Fibroblast of upper back skin (primary cell): Measurements from ENCODE around the gene SLC25A42.
"Not testable (repeated sequence)": the region's sequence is repeated elsewhere in the genome, so short reads cannot be mapped to it uniquely, and the experiment has no call there.

Experiments used
- DNase-seq: peaks from one replicate; pipeline ENCODE4 v3.0.0-alpha.2; 2013

SLC25A42 gene

DNA sequence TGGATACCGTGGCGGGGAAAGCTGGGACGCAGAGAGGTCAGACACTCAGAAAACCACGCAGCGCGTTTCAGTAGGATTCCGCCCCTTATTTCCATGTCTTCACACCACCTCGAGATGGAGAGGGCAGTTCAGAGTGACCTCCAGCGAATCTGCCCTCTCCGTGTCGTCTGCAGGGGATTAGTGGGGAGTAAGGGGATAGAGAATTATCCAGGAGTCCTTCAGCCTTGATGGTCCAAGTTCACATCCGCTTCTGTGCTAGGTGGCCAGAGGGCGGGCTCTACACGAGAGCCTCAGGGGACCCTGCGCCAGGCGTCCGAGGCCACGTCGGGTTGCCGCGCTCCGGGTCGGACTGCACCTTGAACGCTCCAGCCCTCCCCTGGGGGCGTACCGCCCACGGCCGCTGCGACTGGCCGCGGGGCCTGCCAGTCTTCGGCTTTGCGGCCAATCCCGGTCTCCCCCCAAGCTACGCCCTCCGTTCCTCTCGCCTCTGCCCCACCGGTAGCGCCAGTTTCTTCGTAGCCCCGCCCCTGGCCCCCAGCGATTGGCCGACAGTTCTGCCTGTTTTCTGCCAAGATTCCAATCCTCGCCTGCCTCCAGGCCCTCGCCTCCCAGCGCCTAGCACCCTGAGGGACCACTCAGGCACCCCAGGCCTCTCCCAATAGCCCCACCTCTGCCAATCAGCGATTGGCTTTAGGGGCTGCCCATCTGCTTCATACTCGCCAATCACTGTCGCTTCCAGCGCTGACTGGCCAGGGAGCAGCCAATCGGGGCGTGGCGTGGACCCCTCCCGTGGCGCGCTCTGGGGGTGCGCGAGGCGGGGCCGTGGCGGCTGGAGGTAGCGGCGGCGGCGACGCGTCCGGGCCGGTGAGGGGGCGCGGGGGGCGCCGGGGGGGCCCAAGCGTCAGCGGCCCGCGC, at the start of gene SLC25A42:
TSS of gene SLC25A42 (plus strand) at position 812 of the 915 bp plus-strand sequence. CDS start 32,131 bp downstream, outside the sequence.
- DNase-seq, result peak; percentile 100

DNA sequence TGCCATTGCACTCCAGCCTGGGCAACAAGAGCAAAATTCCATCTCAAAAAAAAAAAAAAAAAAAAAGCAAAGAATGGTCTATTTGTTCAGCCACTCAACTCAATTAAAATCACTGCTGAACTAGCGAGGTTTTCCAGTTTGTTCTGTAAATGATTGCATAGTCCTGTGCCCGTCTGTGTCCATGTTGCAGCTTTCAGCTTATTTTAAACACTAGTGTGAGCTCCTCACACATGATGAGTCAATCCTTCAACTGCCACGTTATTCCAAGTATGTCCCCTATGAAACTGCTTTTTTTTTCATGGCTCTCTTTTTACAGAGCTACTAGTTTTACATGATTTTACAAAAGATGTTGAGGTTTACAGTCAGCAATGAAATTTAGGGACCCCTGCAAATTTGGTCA, 42.7 kb upstream of the SLC25A42 start:
- peak; percentile 55 for DNase-seq

- no peak for DNase-seq
These were observed 41.3 kb upstream of the SLC25A42 start for GRCh38 chr19:19022380-19022961.

GRCh38 chr19:19023376-19023775, 40.4 kb upstream of the SLC25A42 start:
- DNase-seq, result not testable (repeated sequence)

GRCh38 chr19:19025861-19026260, 37.9 kb upstream of the SLC25A42 start:
- DNase-seq, result no peak

- DNase-seq, result no peak
These were observed 37.4 kb upstream of the SLC25A42 start for GRCh38 chr19:19026299-19026971.

DNA sequence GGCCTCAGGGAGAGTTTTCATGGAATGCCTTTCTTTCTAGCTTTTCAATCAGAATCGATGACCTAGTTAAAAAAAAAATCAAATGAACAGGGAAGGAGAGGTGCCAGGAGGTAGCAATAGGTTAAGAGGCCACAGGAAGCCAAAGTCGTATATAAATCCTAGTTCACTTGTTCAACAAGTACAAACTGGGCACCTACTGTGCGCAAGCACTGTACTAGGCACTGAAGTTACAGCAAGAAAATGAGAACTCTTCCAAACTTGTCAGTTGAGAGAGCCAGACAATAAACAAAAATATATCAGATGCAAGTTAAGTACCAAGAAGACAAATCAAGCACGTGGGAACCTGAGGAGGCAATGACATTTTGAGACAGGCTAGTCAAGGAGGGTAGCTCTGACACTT, 36.6 kb upstream of the SLC25A42 start:
- no peak for DNase-seq

DNA sequence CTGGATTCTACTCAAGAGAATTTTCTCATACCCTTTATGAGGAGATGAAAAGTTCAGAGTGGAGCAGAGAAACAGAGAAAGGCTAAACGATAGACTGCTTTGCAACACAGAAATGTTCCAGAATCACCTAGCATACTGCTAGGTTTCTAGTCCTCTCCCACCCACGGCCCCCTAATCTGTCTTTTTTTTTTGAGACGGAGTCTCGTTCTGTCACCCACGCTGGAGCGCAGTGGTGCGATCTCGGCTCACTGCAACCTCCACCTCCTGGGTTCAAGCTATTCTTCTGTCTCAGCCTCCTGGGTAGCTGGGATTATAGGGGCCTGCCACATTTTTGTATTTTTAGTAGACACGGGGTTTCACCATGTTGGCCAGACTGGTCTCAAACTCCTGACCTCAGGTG, 35.3 kb upstream of the SLC25A42 start:
- no peak for DNase-seq

DNA sequence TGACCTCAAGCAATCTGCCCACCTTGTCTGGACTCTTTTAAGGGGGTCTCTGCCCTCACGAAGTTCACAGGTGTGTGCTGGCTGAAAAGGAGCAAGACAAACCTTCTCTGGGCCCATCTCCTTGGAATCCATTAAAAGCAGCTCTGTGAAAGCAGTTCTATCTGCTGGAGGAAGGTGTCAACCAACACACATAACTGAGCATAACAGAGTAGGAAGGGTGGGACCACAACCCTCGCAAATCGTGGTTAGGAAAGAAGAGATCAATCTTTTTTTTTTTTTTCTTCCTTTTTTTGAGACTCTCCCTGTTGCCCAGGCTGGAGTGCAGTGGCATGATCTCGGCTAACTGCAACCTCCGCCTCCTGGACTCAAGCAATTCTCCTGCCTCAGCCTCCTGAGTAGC, 31.9 kb upstream of the SLC25A42 start:
- DNase-seq, result no peak

GRCh38 chr19:19032420-19033175, 31.2 kb upstream of the SLC25A42 start:
- DNase-seq, result peak; percentile 92

- no peak for DNase-seq
These were observed 30.7 kb upstream of the SLC25A42 start for GRCh38 chr19:19033176-19033425.

GRCh38 chr19:19033426-19034203, 30.2 kb upstream of the SLC25A42 start, which contains the start of the genes ARMC6 and SUGP2:
ARMC6 (plus strand) TSS chr19:19033603; CDS start chr19:19034210, 607 bp downstream.
SUGP2 (minus strand) TSS chr19:19033517; CDS start chr19:19031071, 2,446 bp downstream.
- DNase-seq, result peak; percentile 81

DNA sequence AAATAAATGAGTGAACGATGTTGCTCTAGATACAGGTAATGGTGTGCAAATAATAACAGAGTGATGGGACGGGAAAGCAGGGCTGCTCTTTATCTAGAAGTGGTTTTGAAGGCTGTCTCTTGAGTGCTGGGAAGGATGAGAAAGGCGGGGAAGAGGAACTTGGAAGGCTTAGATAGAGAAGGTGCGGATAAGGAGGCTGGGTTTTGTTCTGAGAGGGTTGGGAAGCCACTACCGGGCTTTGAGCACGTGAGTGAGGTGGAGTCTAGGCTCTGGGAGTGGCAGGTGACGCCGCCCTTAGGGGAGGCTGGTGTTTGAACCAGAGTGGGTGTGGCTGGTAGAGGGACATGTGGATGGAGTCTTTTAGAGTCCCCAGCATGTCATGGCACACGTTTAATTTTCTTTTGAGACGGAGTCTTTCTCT, 29.6 kb upstream of the SLC25A42 start:
- DNase-seq, result peak; percentile 46

- DNase-seq, result no peak
These were observed 23.9 kb upstream of the SLC25A42 start for GRCh38 chr19:19039901-19040300.

- DNase-seq, result peak; percentile 76
These were observed 23.4 kb upstream of the SLC25A42 start for GRCh38 chr19:19040417-19040816.

DNA sequence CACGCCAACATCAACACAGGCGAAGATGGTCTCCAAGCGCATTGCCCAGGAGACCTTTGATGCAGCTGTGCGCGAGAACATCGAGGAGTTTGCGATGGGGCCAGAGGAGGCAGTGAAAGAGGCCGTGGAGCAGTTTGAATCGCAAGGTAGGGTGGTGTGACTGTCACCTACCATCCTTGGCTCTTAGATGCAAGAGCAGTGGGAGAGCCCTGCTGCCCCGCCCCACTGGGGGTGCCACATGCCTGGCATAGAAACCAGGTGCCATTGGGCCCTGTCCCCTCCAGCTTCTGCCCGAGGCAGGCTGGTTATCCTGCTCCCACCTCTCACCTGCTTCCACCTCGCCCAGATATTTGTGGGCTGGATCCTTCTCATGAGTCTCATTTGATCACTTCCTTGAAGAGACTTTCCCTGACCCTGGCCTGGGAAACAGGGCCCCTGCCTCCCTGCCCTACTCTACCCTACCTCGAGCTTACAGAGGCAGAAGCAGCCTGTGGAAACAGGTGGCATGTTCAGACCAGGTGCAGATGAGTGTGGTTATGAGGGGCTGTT, 21.0 kb upstream of the SLC25A42 start:
- DNase-seq, result no peak

DNA sequence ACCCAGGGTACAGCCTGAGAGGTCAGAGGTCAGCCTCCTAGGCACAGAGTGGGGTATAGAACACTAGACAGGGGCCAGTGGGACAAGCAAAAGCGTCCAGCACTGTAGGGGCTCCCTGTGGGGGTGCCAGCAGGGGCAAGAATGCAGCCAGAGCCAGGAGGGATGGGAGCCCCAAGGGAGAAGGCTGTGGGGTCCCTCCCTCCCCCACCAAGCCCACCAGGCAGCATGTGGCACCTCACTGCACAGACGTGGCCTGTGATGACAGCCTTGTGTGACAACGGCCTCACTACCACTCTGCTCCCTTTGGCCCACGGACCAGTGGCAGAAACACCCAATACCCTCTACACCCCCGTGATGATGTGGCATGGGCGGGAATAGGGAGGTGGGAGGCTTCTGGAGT, 20.3 kb upstream of the SLC25A42 start:
- DNase-seq, result no peak

DNA sequence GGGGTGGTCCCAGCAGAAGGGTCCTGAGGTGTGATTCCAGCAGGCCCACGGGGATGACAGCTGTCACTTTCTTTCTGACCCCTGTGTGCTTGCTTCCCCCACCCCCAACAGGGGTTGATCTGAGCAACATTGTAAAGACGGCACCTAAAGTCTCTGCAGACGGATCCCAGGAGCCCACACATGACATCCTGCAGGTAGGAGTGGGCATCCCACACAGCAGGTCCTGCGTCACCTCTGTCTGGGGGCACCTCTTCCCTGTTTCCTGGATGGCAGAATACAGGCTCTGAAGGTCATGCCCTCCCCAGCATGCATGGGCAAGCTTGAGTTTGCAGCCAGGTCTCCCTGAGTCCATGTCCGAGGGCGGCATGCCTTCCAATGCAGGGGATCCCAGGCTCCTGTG, 19.9 kb upstream of the SLC25A42 start:
- DNase-seq, result no peak

GRCh38 chr19:19049406-19049805, 14.4 kb upstream of the SLC25A42 start:
- DNase-seq, result no peak

- DNase-seq, result no peak
These were observed 13.7 kb upstream of the SLC25A42 start for GRCh38 chr19:19050104-19050503.

- DNase-seq, result no peak
These were observed 13.1 kb upstream of the SLC25A42 start for GRCh38 chr19:19050731-19051130.
